Left ventricle myocardium inferior (tissue), 1 donor: ENCODE results near the gene TRIM33. TPM values are rescaled to one million over a fixed set of nuclear protein-coding genes. Genes with fewer than 3 reads are reported as not detected.
"Not testable (repeated sequence)": the region's sequence is repeated elsewhere in the genome, so short reads cannot be mapped to it uniquely, and the experiment has no call there.

Source experiments
- DNase-seq: peaks from one replicate; pipeline ENCODE4 v3.0.0-alpha.2; 2020
- H3K27ac ChIP-seq: fragments of 200-600 bp; replicated peaks from 2 replicates; pipeline ENCODE4 v1.8.0; 2021
- H3K27me3 ChIP-seq: fragments of 200-600 bp; 2 replicates; pipeline ENCODE4 v1.8.0; 2021; ENCODE audit warnings: low read depth
- H3K36me3 ChIP-seq: fragments of 200-600 bp; 2 replicates; pipeline ENCODE4 v1.8.0; 2021
- H3K4me1 ChIP-seq: fragments of 200-600 bp; 2 replicates; pipeline ENCODE4 v1.8.0; 2021
- H3K4me3 ChIP-seq: fragments of 200-600 bp; 2 replicates; pipeline ENCODE4 v1.8.0; 2021; ENCODE audit warnings: mild to moderate bottlenecking, moderate library complexity
- H3K9me3 ChIP-seq: fragments of 200-600 bp; replicated peaks from 2 replicates; pipeline ENCODE4 v1.8.0; 2021
- CTCF ChIP-seq: fragments of 200-600 bp; IDR thresholded peaks from 2 replicates; pipeline ENCODE4 v1.8.0; 2021; ENCODE audit warnings: antibody characterized with exemption, mild to moderate bottlenecking, borderline replicate concordance
- intact Hi-C: fragments of 100-400 bp; cut with micrococcal nuclease; formaldehyde crosslinking; loops from one replicate; pipeline ENCODE4 v1.11.0; 2022
- total RNA-seq: library from RNA; stranded (reverse); fragmentation: NEBNext Ultra II Directional; extraction: Animal tissue kit (Norgen Biotek cat#: 25700); gene quantifications from one replicate; pipeline ENCODE4 v1.2.1, GENCODE V29; 2021
- donor health status: DM: no; HTN: yes; CAD: no; lungs with severe emphysema.

The TRIM33 gene
- total RNA-seq, 1 donor from 2014 or later = 14.2 TPM

GRCh38 chr1:114495486-114495885 lies 15.5 kb downstream of the TRIM33 start:
- DNase-seq = no peak
- intact Hi-C loops = no loop called here
- Histone ChIP-seq H3K4me3 (no peak overlapping the region), H3K9me3 (peaks cover 12% of the 10 kb centered on the region), H3K27ac (no peak overlapping the region), H3K36me3 (no peaks in the 10 kb centered on the region), H3K4me1 (peaks cover 33% of the 10 kb centered on the region), H3K27me3 (no peaks in the 10 kb centered on the region)
- TF ChIP-seq CTCF = no peak

- peaks cover 49% of the 10 kb centered on the region for H3K4me1 ChIP-seq
- no peak for DNase-seq
- H3K27ac ChIP-seq = no peak overlapping the region
- no peaks in the 10 kb centered on the region for H3K36me3 ChIP-seq
- peaks cover 12% of the 10 kb centered on the region for H3K9me3 ChIP-seq
- H3K4me3 ChIP-seq = no peak overlapping the region
- no peaks in the 10 kb centered on the region for H3K27me3 ChIP-seq
- TF ChIP-seq CTCF = no peak
- intact Hi-C loops = no loop called here
These were observed 18.0 kb downstream of the TRIM33 start for GRCh38 chr1:114492978-114493377.

- intact Hi-C loops = no loop called here
These were observed 20.7 kb downstream of the TRIM33 start for GRCh38 chr1:114490274-114490693.

GRCh38 chr1:114488739-114489138 lies 22.3 kb downstream of the TRIM33 start:
- H3K36me3 ChIP-seq = no peaks in the 10 kb centered on the region
- H3K27ac ChIP-seq = no peak overlapping the region
- no peaks in the 10 kb centered on the region for H3K27me3 ChIP-seq
- intact Hi-C loops = no loop called here
- no peak overlapping the region for H3K4me3 ChIP-seq
- DNase-seq = no peak
- peaks cover 12% of the 10 kb centered on the region for H3K9me3 ChIP-seq
- H3K4me1 ChIP-seq = peaks cover 32% of the 10 kb centered on the region
- no peak for TF ChIP-seq CTCF

More at GRCh38 chr1:114490274-114490693, 20.7 kb downstream of the TRIM33 start:
- Histone ChIP-seq H3K4me3 (no peak overlapping the region), H3K36me3 (no peaks in the 10 kb centered on the region), H3K27me3 (no peaks in the 10 kb centered on the region), H3K9me3 (peaks cover 12% of the 10 kb centered on the region), H3K27ac (no peak overlapping the region), H3K4me1 (peaks cover 29% of the 10 kb centered on the region)
- no peak for DNase-seq
- TF ChIP-seq CTCF = no peak

GRCh38 chr1:114485286-114485685 lies 25.7 kb downstream of the TRIM33 start:
- no peaks in the 10 kb centered on the region for H3K27me3 ChIP-seq
- no peaks in the 10 kb centered on the region for H3K9me3 ChIP-seq
- H3K4me1 ChIP-seq = peaks cover 35% of the 10 kb centered on the region
- no peak for DNase-seq
- TF ChIP-seq CTCF = no peak
- intact Hi-C loops = no loop called here
- no peak overlapping the region for H3K27ac ChIP-seq
- H3K4me3 ChIP-seq = no peak overlapping the region
- H3K36me3 ChIP-seq = no peaks in the 10 kb centered on the region

GRCh38 chr1:114482585-114482984 lies 28.4 kb downstream of the TRIM33 start:
- Histone ChIP-seq H3K9me3 (peaks cover 11% of the 10 kb centered on the region), H3K27ac (no peak overlapping the region), H3K36me3 (no peaks in the 10 kb centered on the region), H3K27me3 (no peaks in the 10 kb centered on the region), H3K4me1 (peaks cover 30% of the 10 kb centered on the region), H3K4me3 (no peak overlapping the region)
- TF ChIP-seq CTCF = no peak
- no peak for DNase-seq
- intact Hi-C loops = no loop called here

- H3K27me3 ChIP-seq, DNase-seq, H3K36me3 ChIP-seq, H3K4me3 ChIP-seq, H3K27ac ChIP-seq, intact Hi-C loops: not testable (repeated sequence)
- H3K9me3 ChIP-seq = peaks cover 11% of the 10 kb centered on the region
- H3K4me1 ChIP-seq = peaks cover 34% of the 10 kb centered on the region
These were observed 31.4 kb downstream of the TRIM33 start for GRCh38 chr1:114479636-114480035.
